Measurements from ENCODE around the gene ZNF827.
A peak's percentile ranks its signal among the peaks of the same experiment; 100 is the strongest.

ZNF827 gene

GRCh38 chr4:145732895-145733880 is 205.4 kb downstream of the ZNF827 start:
- H3K4me1 ChIP-seq (ENCODE audit: insufficient read depth, insufficient read length): peaks cover 2% of the 10 kb centered on the region
- peak; percentile 85 for DNase-seq (ENCODE audit: low read depth, low spot score)
- TF ChIP-seq YY1 (IDR thresholded peaks at IDR 0.05; ENCODE audit: insufficient read depth, insufficient read length) (no peak), SUZ12 (IDR thresholded peaks at IDR 0.05; ENCODE audit: extremely low read depth, insufficient read depth, insufficient read length) (no peak), ZNF274 (IDR thresholded peaks at IDR 0.05; ENCODE audit: low read depth, low read length) (no peak)

GRCh38 chr4:145732001-145732815 is 206.4 kb downstream of the ZNF827 start:
- Histone ChIP-seq H3K9me3 (ENCODE audit: insufficient read depth, low read length) (no peaks in the 10 kb centered on the region), H3K4me1 (ENCODE audit: insufficient read depth, insufficient read length) (peaks cover 2% of the 10 kb centered on the region), H3K4me3 (ENCODE audit: insufficient read length, low read depth) (peak overlapping the region; percentile 27), H3K9ac (ENCODE audit: insufficient read length, low read depth) (peak overlapping the region; percentile 10), H3K27me3 (ENCODE audit: insufficient read depth, insufficient read length) (no peaks in the 10 kb centered on the region), H3K36me3 (ENCODE audit: insufficient read depth, insufficient read length, low read length) (no peaks in the 10 kb centered on the region)
- DNase-seq (ENCODE audit: low read depth, low spot score): no peak
- TF ChIP-seq ZNF274 (IDR thresholded peaks at IDR 0.05; ENCODE audit: low read depth, low read length): no peak
- no peak for TF ChIP-seq SUZ12 (IDR thresholded peaks at IDR 0.05; ENCODE audit: extremely low read depth, insufficient read depth, insufficient read length)
- no peak for TF ChIP-seq YY1 (IDR thresholded peaks at IDR 0.05; ENCODE audit: insufficient read depth, insufficient read length)

More at GRCh38 chr4:145732895-145733880, 205.4 kb downstream of the ZNF827 start:
- Histone ChIP-seq H3K9ac (ENCODE audit: insufficient read length, low read depth) (peak overlapping the region; percentile 64), H3K9me3 (ENCODE audit: insufficient read depth, low read length) (no peaks in the 10 kb centered on the region), H3K4me3 (ENCODE audit: insufficient read length, low read depth) (peak overlapping the region; percentile 37), H3K27me3 (ENCODE audit: insufficient read depth, insufficient read length) (no peaks in the 10 kb centered on the region), H3K36me3 (ENCODE audit: insufficient read depth, insufficient read length, low read length) (no peaks in the 10 kb centered on the region)

- H3K4me3 ChIP-seq (ENCODE audit: insufficient read length, low read depth): no peak overlapping the region
- H3K9me3 ChIP-seq (ENCODE audit: insufficient read depth, low read length): no peaks in the 10 kb centered on the region
- DNase-seq (ENCODE audit: low read depth, low spot score): no peak
- H3K4me1 ChIP-seq (ENCODE audit: insufficient read depth, insufficient read length): peaks cover 2% of the 10 kb centered on the region
- TF ChIP-seq ZNF274 (IDR thresholded peaks at IDR 0.05; ENCODE audit: low read depth, low read length) (no peak), SUZ12 (IDR thresholded peaks at IDR 0.05; ENCODE audit: extremely low read depth, insufficient read depth, insufficient read length) (no peak), YY1 (IDR thresholded peaks at IDR 0.05; ENCODE audit: insufficient read depth, insufficient read length) (no peak)
- H3K36me3 ChIP-seq (ENCODE audit: insufficient read depth, insufficient read length, low read length): no peaks in the 10 kb centered on the region
- H3K9ac ChIP-seq (ENCODE audit: insufficient read length, low read depth): no peak overlapping the region
- no peaks in the 10 kb centered on the region for H3K27me3 ChIP-seq (ENCODE audit: insufficient read depth, insufficient read length)
These were observed 207.6 kb downstream of the ZNF827 start for GRCh38 chr4:145731028-145731427.

- TF ChIP-seq ZNF274 (IDR thresholded peaks at IDR 0.05; ENCODE audit: low read depth, low read length): no peak
- TF ChIP-seq SUZ12 (IDR thresholded peaks at IDR 0.05; ENCODE audit: extremely low read depth, insufficient read depth, insufficient read length): no peak
- no peak for TF ChIP-seq YY1 (IDR thresholded peaks at IDR 0.05; ENCODE audit: insufficient read depth, insufficient read length)
These were observed 208.6 kb downstream of the ZNF827 start for GRCh38 chr4:145730026-145730425.

GRCh38 chr4:145723336-145723735 is 215.3 kb downstream of the ZNF827 start:
- Histone ChIP-seq H3K4me1 (ENCODE audit: insufficient read depth, insufficient read length) (no peaks in the 10 kb centered on the region), H3K9me3 (ENCODE audit: insufficient read depth, low read length) (no peaks in the 10 kb centered on the region), H3K27me3 (ENCODE audit: insufficient read depth, insufficient read length) (no peaks in the 10 kb centered on the region), H3K36me3 (ENCODE audit: insufficient read depth, insufficient read length, low read length) (no peaks in the 10 kb centered on the region), H3K9ac (ENCODE audit: insufficient read length, low read depth) (no peak overlapping the region), H3K4me3 (ENCODE audit: insufficient read length, low read depth) (no peak overlapping the region)
- no peak for TF ChIP-seq ZNF274 (IDR thresholded peaks at IDR 0.05; ENCODE audit: low read depth, low read length)
- TF ChIP-seq SUZ12 (IDR thresholded peaks at IDR 0.05; ENCODE audit: extremely low read depth, insufficient read depth, insufficient read length): no peak
- no peak for TF ChIP-seq YY1 (IDR thresholded peaks at IDR 0.05; ENCODE audit: insufficient read depth, insufficient read length)
- no peak for DNase-seq (ENCODE audit: low read depth, low spot score)

More at GRCh38 chr4:145730026-145730425, 208.6 kb downstream of the ZNF827 start:
- Histone ChIP-seq H3K4me3 (ENCODE audit: insufficient read length, low read depth) (no peak overlapping the region), H3K27me3 (ENCODE audit: insufficient read depth, insufficient read length) (no peaks in the 10 kb centered on the region), H3K9me3 (ENCODE audit: insufficient read depth, low read length) (no peaks in the 10 kb centered on the region), H3K36me3 (ENCODE audit: insufficient read depth, insufficient read length, low read length) (no peaks in the 10 kb centered on the region), H3K9ac (ENCODE audit: insufficient read length, low read depth) (no peak overlapping the region), H3K4me1 (ENCODE audit: insufficient read depth, insufficient read length) (no peaks in the 10 kb centered on the region)
- no peak for DNase-seq (ENCODE audit: low read depth, low spot score)

GRCh38 chr4:145722561-145722960 is 216.1 kb downstream of the ZNF827 start:
- H3K9me3 ChIP-seq (ENCODE audit: insufficient read depth, low read length): no peaks in the 10 kb centered on the region
- H3K36me3 ChIP-seq (ENCODE audit: insufficient read depth, insufficient read length, low read length): no peaks in the 10 kb centered on the region
- DNase-seq (ENCODE audit: low read depth, low spot score): no peak
- no peaks in the 10 kb centered on the region for H3K27me3 ChIP-seq (ENCODE audit: insufficient read depth, insufficient read length)
- no peak for TF ChIP-seq ZNF274 (IDR thresholded peaks at IDR 0.05; ENCODE audit: low read depth, low read length)
- TF ChIP-seq SUZ12 (IDR thresholded peaks at IDR 0.05; ENCODE audit: extremely low read depth, insufficient read depth, insufficient read length): no peak
- no peak for TF ChIP-seq YY1 (IDR thresholded peaks at IDR 0.05; ENCODE audit: insufficient read depth, insufficient read length)
- no peaks in the 10 kb centered on the region for H3K4me1 ChIP-seq (ENCODE audit: insufficient read depth, insufficient read length)
- no peak overlapping the region for H3K4me3 ChIP-seq (ENCODE audit: insufficient read length, low read depth)
- H3K9ac ChIP-seq (ENCODE audit: insufficient read length, low read depth): no peak overlapping the region

All from NT2/D1 (cell line).